Osteocyte (in vitro differentiated cells): ENCODE results near the gene HOXA2. TPM values are rescaled to one million over a fixed set of nuclear protein-coding genes. Genes with fewer than 3 reads are reported as not detected.

ENCODE experiments used
- DNase-seq: peaks from one replicate; pipeline ENCODE4 v3.0.0; 2021; ENCODE audit warnings: mixed read lengths; ENCODE audit not compliant: unreplicated experiment; ENCODE audit errors: extremely low spot score
- H3K27ac Mint-ChIP-seq: one replicate; pipeline ENCODE4 v1.8.0; 2021; ENCODE audit warnings: mild to moderate bottlenecking, mixed read lengths; ENCODE audit not compliant: unreplicated experiment
- H3K27me3 Mint-ChIP-seq: one replicate; pipeline ENCODE4 v1.8.0; 2021; ENCODE audit warnings: mixed read lengths; ENCODE audit not compliant: unreplicated experiment
- H3K36me3 Mint-ChIP-seq: one replicate; pipeline ENCODE4 v1.8.0; 2021; ENCODE audit warnings: mixed read lengths; ENCODE audit not compliant: unreplicated experiment
- H3K4me1 Mint-ChIP-seq: one replicate; pipeline ENCODE4 v1.8.0; 2021; ENCODE audit warnings: mixed read lengths; ENCODE audit not compliant: unreplicated experiment
- H3K4me3 Mint-ChIP-seq: one replicate; pipeline ENCODE4 v1.8.0; 2021; ENCODE audit warnings: mild to moderate bottlenecking, moderate library complexity, mixed read lengths; ENCODE audit not compliant: unreplicated experiment
- H3K9me3 Mint-ChIP-seq: one replicate; pipeline ENCODE4 v1.8.0; 2021; ENCODE audit warnings: mixed read lengths; ENCODE audit not compliant: unreplicated experiment
- total RNA-seq: library from RNA; stranded (reverse); gene quantifications from 2 replicates; pipeline ENCODE4 v1.2.1, GENCODE V29; 2021
- TF ChIP-seq, protein P1 (sequence below): fragments of 200-600 bp; sonication (generic); IDR thresholded peaks from 2 replicates; pipeline ENCODE4 v1.5.0; 2021; ENCODE audit warnings: antibody characterized with exemption, mild to moderate bottlenecking, moderate library complexity

Gene HOXA2
- total RNA-seq, 1 donor from 2014 or later, result not detected

DNA sequence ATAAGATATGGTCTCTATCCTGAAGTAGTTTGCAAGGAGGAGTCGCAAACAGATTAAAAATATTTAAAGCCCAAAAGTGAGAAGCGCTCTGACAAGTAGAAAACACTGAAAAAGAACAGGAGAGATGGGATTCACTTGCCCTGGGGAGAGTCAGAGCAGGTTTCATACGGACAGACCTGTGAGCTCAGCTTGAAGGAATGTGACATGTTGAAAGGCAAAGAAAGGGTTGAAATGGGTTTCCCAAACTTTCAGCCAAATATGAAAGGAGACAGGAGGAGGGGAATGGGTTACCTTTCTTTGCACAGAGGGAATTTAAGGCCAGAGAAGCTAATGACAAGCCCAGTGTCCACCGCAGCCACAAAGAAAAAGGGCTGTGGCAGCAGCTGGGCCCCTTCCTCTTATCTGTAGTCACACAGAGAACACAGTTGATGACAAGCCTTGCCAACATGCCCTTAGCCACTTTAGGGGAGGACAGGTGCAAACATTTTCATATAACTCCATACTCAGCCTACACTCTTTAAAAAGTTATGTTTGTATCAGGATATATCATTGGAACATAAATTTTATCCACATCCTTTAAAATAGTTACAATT lies 21.5 kb downstream of the HOXA2 start:
- Mint-ChIP-seq H3K9me3 (peaks cover 5% of the 10 kb centered on the region), H3K27ac (no peak overlapping the region), H3K4me1 (no peaks in the 10 kb centered on the region), H3K36me3 (no peaks in the 10 kb centered on the region), H3K4me3 (no peak overlapping the region), H3K27me3 (peaks cover 2% of the 10 kb centered on the region)
- TF ChIP-seq, protein P1, sequence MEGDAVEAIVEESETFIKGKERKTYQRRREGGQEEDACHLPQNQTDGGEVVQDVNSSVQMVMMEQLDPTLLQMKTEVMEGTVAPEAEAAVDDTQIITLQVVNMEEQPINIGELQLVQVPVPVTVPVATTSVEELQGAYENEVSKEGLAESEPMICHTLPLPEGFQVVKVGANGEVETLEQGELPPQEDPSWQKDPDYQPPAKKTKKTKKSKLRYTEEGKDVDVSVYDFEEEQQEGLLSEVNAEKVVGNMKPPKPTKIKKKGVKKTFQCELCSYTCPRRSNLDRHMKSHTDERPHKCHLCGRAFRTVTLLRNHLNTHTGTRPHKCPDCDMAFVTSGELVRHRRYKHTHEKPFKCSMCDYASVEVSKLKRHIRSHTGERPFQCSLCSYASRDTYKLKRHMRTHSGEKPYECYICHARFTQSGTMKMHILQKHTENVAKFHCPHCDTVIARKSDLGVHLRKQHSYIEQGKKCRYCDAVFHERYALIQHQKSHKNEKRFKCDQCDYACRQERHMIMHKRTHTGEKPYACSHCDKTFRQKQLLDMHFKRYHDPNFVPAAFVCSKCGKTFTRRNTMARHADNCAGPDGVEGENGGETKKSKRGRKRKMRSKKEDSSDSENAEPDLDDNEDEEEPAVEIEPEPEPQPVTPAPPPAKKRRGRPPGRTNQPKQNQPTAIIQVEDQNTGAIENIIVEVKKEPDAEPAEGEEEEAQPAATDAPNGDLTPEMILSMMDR, result no peak
- no peak for DNase-seq

- Mint-ChIP-seq H3K4me1 (no peaks in the 10 kb centered on the region), H3K27me3 (peaks cover 2% of the 10 kb centered on the region), H3K4me3 (no peak overlapping the region), H3K9me3 (peaks cover 5% of the 10 kb centered on the region), H3K27ac (no peak overlapping the region), H3K36me3 (no peaks in the 10 kb centered on the region)
- no peak for DNase-seq
- TF ChIP-seq, protein P1, result no peak
Measured at GRCh38 chr7:27079234-27079975, 23.1 kb downstream of the HOXA2 start.

- Mint-ChIP-seq H3K4me1 (no peaks in the 10 kb centered on the region), H3K27ac (no peak overlapping the region), H3K4me3 (no peak overlapping the region), H3K9me3 (peaks cover 5% of the 10 kb centered on the region), H3K27me3 (peaks cover 2% of the 10 kb centered on the region), H3K36me3 (no peaks in the 10 kb centered on the region)
- TF ChIP-seq, protein P1, result no peak
- DNase-seq, result no peak
Measured at GRCh38 chr7:27078616-27079233, 23.8 kb downstream of the HOXA2 start.

DNA sequence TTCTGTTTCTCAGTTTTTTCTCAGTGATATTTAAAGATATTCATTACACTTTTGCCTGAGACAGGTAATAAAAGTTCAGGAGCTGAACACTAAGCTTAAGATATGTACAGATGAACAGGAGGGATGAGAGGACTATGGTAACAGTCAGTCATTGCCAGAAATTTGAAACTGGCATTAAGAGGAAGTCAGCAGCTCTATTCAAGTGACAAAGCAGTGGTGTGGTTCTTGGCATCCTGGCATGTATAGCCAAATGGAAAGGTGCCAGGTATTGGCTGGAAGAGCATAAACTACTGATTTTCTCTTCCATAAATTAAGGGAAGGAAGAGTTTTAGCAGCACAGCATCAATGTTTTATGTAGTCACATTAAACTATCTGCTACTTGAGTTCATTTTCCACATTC lies 29.4 kb downstream of the HOXA2 start:
- Mint-ChIP-seq H3K27ac (no peak overlapping the region), H3K9me3 (peaks cover 5% of the 10 kb centered on the region), H3K36me3 (no peaks in the 10 kb centered on the region), H3K4me3 (no peak overlapping the region), H3K4me1 (no peaks in the 10 kb centered on the region), H3K27me3 (no peaks in the 10 kb centered on the region)
- DNase-seq, result no peak
- TF ChIP-seq, protein P1, result no peak
